Activated CD4-positive, alpha-beta T cell treated with anti-CD3 and anti-CD28 coated beads for 24 hours (primary cell): Measurements from ENCODE around the gene CACNA1H.
"Not testable (repeated sequence)": the region's sequence is repeated elsewhere in the genome, so short reads cannot be mapped to it uniquely, and the experiment has no call there.

ENCODE experiments used
- DNase-seq, 2 donors: peaks; one replicate each; pipeline ENCODE4 v3.0.0-alpha.2; 2020; ENCODE audit warnings: low read depth in 2 of 2

The CACNA1H gene

DNA sequence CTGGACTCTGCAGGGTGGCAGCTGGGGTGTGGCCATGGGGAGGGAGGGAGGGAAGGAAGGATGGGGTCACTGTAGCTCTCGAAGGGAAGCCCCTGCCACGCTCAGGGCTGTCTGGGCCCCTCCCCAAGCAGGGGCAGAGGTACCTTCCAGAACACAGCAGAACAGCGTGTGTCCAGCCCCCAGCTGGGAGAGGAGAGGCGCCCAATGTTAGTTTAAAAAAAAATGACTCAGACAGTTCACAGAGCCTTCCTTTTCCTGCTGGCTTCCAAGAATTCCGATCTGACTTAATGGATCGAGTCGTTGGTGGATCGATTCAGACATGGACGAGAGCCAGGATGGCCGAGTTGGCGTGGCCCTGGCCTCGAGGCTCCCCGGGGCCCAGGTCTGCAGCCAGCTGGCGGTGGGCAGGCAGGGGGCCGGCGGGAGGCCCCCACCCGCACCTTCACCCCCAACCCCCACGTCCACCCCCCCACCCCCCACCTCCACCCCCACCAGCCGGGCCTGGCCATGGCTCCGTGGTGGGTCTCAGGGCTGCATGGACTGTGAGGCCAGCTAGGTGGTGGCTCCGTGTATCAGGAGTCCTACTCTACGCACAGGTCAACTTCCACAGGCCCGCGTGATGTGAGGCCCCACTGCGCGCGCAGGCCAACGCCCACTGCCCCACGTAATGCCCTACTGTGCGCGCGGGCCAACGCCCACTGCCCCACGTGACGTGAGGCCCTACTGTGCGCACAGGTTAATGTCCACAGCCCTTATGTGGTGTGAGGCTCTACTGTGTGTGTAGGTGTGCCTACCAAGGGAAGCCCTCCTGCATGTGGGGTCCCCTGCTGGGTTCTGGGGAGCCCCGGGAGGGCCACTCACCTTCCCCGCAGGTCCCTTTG, 21.8 kb downstream of the CACNA1H start:
- no peak for DNase-seq

DNA sequence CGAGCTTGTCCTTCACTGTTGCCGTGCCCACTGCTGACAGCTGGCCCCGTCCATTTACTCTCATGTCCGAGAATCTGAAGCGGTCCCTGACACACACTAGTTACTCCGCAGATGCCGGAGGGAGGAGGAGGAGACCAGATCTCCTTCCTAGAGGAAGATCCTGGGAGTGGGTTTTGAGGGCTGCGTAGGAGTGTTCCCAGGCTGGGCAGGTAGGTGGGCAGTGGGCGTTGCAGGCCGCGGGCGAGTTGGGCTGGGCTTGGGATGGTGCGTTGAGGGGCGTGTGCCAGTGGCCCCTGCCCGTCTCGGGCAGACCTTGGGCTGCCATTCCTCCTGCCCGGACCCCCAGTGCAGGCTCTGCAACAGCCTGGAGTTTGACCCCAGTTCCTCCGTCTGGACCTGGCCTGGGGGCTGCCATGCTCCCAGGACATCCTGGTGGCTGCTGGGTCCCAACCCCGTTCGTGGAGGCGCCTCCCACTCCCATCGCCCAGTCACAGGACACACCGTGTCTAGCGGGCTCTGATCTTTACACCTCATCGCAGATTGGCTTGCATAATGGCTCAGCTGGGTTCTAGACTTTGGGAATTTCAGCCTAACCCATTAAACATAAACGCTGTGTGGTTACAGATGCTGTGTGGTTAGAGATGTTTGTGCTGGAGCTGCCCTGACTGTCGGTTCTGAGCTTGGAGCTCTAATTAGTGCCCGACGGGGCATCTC, 22.8 kb downstream of the CACNA1H start:
- DNase-seq: no peak

DNA sequence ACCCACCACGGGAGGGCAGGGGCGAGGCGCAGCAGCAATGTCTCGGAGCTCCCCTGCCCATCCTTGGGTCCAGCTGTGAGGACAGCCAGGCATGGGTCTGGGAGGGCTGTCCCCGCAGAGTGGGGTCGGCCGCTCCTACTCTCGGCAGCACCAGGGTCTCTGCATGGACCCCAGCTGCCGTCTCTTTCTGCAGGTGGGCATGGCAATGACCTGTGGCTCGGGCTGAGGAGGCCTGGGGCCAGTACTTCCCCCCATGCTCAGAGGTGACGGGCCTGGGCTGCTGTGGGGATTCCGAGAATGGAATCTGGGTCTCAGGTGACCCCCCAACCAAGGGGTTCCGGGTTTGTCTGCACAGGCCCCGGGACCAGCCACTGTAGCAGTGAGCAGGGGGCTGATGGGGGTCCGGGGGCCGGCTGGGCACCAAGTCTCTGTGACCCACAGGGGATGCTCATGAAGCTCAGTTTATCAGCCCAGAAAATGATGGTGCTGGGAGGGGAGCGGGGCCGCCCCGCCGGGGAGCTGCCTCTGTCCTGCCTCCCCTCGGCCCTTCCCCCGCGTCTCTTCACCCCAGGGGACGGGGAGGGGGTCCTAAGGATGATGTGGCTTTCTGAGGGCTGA, 23.5 kb downstream of the CACNA1H start:
- no peak for DNase-seq

DNA sequence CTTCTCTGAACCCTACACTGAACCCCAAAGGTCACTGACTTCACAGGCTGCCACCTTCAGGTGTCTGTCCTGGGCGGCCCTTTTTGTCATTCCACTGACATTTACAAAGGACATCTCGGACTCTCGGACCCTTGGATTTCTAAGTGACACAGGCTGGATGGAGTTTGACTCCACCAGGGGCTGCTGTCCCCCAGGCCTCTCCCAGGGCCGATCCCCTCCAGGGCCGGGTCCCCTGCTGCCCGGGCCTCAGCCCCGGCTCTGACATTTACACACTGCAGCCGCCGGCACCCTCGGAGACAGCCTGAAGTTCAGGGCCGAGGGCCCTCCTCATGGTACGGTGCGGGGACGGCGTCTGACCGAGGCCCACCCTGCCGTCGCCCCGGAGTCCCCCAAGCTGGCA, 24.1 kb downstream of the CACNA1H start:
- DNase-seq: no peak

DNA sequence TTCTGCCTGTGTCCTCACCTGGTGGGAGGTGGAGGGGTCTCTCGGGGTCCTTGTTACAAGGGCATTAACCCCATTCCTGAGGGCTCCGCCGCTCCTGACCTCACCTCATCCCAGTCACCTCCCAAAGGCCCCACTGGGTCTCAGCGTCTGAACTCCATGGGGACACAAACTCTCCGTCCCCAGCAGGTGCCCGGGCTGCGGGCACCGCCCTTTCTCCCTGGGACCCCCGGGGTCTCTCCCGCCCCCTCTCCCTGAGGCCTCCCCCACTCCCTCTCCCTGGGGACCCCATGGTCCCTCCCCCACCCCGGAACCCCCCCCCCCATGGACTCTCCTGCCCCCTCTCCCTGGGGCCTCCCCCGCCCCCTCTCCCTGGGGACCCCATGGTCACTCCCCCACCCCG, 24.8 kb downstream of the CACNA1H start:
- DNase-seq: no peak

DNA sequence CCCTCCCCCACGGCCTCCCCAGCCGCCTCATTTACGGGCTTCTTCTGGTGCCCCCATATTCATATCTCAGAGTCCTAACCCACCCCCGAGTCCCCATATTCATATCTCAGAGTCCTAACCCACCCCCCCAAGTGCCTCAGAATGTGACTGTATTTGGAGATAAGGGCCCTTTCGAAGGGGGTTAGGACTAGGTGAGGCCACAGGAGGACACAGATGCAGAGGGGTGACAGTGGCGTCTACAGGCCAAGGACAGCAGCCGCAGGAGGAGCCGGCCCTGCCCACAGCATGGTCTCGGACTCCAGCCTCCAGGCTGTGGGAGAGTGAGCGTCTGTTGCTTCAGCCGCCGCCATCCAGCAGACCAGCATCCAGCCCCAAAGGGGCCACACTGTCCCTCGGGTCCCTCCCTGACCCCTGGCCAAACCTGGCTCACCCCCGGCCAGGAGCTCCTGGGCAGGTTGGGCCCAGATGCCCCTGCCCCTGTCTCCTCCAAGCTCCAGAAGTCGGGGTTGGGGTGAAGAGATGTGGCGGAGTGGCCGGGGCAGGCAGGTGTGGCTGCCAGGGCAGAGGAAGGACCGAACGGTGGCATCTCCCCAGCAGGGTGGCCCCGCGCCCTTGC, 25.5 kb downstream of the CACNA1H start:
- no peak for DNase-seq

DNA sequence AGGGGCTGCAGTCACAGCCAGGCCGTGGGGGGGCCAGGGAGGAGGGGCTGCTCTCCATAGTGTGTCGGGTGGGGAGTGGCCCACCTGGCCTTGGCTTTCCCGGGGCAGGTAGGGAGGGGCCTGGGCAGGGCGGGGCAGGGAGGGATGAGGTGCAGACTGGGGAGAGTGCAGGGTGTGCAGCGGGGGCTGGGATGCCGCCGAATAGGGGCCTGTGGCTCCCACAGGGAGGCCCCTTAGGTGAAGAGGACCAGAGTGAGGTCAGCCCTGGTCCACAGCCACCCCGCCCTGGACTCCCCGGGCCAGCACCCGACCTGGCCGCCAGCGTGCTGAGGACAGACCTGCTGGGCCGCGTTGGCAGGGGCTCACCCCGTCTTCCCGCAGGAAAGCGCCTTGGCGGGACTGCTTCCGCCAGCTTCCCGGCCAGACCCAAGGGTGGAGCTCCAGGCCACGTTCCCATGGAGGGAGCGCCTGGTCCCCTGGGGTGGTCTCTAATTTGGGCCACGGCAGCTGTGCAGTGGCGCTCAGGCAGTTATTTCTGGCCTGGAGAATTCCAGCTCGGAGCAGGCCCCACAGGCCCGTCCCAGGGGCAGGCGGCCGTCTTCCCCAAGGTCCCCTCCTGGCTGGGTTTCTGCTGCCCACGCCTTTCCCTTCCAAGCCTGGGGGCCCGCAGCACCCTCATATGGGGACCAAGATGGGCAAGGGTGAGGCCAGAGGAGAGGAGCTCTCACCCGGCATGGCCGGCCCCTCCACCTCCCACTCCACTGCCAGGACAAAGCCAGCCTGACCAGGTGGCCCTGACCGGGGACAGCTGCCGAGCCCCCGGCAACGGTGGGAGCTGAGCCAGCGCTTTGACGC, 27.9 kb downstream of the CACNA1H start:
- no peak for DNase-seq

DNA sequence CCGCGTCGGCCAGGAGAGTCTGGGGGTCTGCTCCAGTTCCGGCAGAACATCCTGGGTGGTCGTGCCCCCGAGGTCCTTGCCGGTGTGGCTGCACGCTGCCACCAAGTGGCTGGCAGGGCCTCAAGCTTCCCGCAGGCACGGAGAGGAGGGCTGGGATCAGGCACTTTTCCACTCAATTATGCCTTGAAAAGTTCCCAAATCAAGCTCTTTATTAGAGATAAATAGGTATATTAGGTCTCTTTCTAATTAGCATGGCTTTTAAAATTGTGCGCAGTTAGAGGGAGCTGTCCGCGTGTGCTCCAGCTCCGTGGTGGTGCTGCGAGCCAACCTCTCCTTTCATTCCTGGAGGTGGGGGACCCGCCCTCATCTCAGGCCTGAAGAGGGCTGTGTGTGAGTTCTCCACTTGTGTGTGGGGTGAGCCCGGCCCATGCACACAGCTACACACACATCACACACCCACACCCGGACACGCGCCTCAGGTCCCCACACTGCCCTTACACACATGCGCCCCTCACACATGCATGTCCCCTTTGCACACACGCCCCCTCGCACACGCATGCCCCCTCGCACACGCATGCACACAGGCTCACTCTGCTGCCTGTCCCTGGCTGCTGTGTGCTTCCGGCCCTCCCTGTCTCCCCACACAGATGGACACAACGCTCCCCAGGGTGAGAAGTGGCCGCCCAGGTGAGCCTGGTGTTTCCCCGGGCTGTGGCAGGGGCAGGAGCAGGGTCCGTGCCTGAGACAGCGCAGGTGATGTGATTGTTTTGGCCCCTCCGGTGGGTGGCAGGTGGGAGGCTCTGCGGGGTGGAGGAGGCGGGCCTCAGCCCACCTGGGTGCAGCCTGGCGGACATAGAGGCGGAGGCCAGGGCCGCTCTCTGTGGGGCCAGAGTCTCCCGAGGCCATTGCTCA, 28.8 kb downstream of the CACNA1H start:
- DNase-seq: no peak

DNA sequence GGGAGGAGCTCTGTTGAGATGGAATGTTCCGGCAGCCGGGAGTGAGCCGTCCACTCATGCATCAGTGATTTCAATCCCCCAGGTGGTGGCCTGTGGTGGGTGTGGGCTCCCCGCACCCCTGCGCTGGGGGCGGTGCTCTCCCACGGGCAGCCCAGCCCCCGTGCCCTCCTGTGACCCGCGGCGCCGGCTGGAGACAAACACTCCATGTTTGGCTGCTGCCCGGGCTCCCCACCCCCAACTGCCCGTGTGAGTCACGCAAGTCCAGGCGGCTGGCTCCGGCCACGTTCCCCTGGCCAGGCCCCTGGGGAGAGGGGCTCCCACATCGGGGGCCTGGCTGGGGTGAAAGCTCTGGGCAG, 29.4 kb downstream of the CACNA1H start:
- DNase-seq: no peak

DNA sequence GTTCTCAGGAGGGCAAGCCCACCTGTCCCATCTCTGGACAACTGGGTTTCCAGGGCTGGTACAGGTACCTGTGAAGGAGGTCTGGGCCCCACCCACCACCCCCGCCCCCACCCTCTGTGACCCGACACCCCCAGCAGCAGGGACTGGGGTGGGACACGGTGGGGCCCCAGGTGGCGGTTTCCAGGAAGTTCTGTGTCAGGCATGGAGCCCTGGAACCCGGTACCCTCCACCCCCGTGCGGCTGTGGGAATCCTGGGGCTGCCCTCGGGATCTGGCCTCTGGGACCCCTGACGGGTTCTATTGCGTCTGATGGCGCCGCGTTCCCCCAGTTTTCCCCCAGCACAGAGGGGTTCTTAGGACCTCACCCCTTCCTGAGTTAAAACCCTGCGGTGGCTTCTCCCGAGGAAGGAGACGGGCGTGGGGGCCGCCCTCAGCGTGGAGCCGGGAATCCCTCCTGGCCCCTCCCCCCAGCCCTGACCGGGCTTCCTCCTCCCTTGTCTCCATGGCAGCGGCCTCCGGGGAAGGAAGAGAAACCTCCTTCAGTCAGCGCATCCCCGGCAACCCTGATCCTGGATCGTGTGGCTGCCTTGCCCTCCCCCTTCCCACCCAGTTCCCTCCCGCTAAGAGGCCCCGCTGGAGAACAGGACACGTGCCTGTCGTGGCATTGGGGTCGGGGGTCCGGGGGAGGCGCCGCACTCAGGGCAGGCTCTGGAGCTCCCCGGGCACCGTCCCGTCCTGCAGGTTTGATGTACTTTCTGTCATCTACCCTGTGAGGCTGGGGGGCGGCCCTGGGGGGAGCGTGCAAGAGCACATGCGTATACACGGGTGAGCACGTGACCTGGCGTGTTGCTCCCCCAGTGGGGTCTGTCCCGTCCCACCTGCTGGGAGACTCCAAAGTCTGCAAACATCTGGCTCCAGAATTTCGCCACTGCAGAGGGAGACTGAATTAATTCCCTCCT, 30.3 kb downstream of the CACNA1H start:
- DNase-seq: no peak

DNA sequence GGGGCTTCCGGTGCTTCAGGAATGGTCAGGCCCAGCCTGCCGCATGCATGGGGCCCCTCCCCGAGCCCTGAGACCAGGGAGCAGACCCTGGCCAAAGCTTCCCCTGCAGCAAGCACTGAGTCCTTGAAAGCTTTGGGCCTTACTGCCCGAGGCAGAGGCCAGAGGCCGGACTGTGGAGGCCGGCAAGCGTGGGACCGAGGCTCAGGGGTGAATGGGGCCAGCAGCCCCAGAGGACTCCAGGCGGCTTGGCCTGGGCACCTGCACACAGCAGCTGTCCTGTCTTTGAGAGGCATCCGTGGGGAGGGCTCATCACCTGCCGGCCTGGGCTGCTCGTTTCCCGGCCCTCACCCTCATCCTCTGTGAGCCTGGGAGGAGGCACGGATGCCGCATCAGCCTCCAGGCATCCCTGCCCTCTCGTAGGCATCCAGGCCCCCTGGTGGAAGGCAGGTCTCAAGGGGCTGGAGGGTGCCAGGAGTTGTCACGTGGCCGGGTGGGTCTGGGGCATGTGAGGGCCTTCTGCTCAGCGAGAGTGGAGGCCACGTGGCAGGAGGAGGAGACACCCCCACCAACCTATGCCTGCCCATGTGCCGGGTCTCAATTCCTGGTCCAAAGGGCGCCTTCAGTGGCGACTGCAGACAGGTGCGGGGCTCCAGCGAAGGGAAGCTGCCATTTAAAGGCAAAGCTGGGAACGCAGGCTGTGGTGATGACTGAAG, 31.4 kb downstream of the CACNA1H start:
- DNase-seq: no peak

DNA sequence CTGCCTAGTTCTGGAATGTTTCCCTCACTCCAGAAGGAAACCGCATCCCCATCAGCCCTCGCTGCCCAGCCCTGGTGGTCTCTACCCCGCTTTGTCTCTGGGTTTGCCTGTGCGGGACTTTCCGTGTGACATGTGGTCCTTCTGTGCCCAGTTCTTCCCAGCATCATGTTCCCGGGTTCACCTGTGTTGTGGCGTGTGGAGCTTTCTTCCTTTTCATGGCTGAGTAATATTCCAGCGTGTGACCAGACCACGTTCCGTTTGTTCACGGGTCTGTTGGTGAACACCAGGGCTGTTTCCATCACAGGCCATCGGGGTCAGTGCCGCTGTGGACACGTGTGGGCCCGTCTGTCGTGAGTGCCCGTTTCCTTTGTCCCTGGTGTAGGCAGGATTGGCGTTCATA, 32.1 kb downstream of the CACNA1H start:
- no peak for DNase-seq

DNA sequence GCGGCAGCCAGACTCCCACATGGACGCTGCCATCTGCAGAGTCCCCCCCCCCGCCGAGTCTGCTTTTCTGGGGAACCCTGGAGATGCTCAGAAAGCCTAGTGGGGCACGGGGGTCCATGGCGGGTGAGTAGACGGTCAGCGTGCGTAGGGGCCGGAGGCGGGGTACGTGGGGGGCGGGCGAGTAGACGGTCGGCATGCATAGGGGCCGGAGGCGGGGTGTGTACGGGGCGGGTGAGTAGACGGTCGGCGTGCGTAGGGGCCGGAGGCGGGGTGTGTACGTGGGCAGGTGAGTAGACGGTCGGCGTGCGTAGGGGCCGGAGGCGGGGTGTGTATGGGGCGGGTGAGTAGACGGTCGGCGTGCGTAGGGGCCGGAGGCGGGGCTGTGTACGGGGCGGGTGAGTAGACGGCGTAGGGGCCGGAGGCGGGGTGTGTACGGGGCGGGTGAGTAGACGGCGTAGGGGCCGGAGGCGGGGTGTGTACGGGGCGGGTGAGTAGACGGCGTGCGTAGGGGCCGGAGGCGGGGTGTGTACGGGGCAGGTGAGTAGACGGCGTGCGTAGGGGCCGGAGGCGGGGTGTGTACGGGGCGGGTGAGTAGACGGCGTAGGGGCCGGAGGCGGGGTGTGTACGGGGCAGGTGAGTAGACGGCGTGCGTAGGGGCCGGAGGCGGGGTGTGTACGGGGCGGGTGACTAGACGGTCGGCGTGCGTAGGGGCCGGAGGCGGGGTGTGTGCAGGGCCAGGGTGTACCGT, 32.7 kb downstream of the CACNA1H start:
- not testable (repeated sequence) for DNase-seq

DNA sequence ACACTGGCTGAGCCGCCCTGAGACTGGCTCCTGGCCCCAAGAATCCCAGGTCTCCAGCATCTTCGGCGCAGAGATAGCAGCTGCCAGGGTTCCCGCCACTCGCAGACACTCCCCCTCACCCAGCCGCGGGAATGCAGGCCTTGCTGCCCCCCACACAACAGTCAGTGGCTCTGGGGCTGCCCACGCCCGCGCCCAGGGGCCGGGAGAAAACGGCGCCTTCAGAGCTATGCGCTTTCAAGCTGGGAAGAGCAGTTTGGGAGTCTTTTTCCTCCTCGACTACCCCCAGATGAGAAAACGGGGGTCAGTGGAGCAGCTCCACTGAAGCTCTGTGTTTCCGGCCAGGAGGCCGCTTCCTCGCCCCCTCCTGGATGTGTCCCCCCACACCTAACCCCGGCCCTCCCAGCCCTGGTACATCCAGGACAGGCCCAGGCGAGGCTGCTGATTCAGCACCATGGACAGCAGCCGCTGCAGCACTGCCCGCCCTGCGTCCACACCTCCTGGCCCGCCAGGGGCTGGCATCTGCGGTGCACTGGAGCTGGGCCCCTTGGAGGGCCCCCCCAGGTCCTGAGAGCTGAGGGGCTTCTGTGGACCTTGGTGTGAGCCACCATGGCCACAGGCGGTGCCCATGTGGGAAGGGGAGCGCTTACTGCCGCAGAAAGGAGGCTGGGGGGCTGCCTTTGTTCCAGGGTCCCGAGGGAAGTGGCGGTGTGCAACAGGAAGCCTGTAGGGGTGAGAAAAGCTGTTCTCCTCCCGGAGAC, 35.7 kb downstream of the CACNA1H start:
- peak; percentile 7 to 32 for DNase-seq

DNA sequence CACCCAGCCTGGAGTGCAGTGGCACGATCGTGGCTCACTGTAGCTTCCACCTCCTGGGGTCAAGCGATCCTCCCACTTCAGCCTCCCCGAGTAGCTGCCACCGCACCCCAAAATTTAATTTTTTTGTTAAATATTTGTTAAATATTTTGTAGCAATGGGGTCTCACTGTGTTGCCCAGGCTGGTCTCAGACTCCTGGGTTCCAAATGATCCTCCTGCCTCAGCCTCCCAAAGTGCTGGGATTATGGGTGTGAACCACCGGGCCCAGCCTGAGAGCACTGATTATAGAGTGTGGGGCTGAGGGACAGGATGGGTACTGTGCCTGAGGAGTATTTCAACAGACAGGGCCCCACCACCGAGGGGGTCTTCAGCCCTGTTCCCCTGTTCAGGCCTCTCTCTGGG, 36.5 kb downstream of the CACNA1H start:
- DNase-seq: no peak

DNA sequence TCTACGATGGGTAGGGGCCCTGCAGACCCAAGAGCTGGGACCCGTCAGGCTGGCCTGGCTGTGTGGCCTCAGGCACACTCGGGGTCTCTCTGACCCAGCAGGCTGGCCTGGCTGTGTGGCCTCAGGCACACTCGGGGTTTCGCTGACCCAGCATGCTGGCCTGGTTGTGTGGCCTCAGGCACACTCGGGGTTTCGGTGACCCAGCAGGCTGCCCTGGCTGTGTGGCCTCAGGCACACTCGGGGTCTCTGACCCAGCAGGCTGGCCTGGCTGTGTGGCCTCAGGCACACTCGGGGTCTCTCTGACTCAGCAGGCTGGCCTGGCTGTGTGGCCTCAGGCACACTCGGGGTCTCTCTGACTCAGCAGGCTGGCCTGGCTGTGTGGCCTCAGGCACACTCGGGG, 37.9 kb downstream of the CACNA1H start:
- DNase-seq: not testable (repeated sequence)
